ENCODE results near the gene OPN4.
A peak's percentile ranks its signal among the peaks of the same experiment; 100 is the strongest.

The OPN4 gene

GRCh38 chr10:86712317-86712707 is 58.0 kb downstream of the OPN4 start:
- peak; percentile 67 for FAIRE-seq

GRCh38 chr10:86715156-86715795 is 60.9 kb downstream of the OPN4 start:
- FAIRE-seq (no peak), DNase-seq (ENCODE audit: extremely low spot score, insufficient read length, low read depth) (no peak)

More at GRCh38 chr10:86712317-86712707, 58.0 kb downstream of the OPN4 start:
- peak; percentile 52 for DNase-seq (ENCODE audit: extremely low spot score, insufficient read length, low read depth)

GRCh38 chr10:86715836-86716235 is 61.5 kb downstream of the OPN4 start:
- FAIRE-seq: no peak
- DNase-seq (ENCODE audit: extremely low spot score, insufficient read length, low read depth): no peak

Data from GM18507 (cell line).